ENCODE measurements around the gene HLA-DQB2. TPM values are rescaled to one million over a fixed set of nuclear protein-coding genes. Genes with fewer than 3 reads are reported as not detected.
"Not testable (repeated sequence)": the region's sequence is repeated elsewhere in the genome, so short reads cannot be mapped to it uniquely, and the experiment has no call there.

HLA-DQB2 gene
- total RNA-seq = not detected

DNA sequence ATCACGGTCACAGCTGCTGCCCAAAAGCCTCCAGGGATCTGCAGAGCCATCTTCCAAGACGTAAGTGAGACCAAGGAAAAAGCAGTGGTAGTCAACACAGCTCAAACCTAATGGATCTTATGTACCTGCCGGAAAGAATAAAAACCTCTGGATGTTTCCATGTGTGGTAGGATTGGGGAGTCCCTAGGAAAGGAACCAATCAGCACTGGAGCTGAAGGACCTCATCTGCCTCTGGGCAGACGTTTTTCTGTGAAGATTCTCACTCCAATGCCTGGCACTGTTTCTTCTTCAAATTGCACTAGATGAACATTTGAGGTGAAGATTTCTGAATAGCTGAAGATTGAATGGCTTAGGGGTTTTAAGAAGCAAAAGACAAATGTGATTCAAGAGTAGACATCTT, at the start of gene HLA-DQB2:
Gene HLA-DQB2, minus strand, starts transcription at position 112 of the 400 bp plus-strand sequence. Its CDS starts 62 bp downstream, at position 50.
- DNase-seq = no peak

DNA sequence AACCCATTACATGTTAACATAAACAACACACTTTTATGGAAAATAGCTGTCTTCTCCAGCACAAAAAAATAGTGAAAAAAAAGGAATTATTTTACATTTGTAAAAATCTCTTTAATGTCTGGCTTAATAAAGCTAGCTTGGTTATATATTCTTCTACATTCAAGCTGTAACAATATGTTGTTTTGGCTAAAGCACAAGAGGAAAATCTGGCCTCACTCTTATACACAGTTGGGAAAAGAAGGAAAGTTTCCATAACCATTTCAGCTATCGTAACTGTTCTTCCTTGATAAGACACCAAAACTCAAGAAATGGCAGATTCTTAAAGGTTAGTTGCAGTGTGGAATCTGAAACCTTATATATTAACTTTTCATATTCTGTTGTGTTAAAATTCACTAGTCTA, 45.8 kb upstream of the HLA-DQB2 start:
- no peak for DNase-seq

DNA sequence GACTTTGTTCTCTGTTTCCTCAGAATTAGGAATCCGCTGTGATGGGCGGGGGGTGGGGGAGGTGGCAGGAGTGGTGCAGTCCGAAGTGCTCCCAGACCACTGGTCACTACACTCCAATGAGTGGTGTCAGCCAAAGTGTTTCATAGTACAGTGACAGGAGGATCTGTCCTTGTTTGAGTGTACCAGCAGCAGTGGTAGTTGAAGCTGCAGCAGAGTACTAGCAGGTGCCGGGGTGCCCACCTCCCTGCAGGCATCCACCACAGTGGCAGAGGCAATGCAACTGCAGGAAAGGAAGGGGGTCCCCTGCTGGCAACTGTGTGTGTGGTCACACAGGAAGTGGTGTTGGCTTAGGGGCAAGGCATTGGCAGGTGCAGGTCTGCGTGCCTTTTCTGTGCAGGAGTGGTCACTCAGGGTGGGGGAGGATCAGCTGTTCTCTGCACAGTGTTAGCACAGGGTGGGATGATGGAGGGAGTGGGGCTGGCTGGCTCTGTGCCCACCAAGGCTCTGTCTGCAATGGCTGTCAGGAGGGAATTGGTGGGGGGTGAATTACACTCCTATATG, 43.8 kb upstream of the HLA-DQB2 start:
- peak; percentile 17 for DNase-seq

DNA sequence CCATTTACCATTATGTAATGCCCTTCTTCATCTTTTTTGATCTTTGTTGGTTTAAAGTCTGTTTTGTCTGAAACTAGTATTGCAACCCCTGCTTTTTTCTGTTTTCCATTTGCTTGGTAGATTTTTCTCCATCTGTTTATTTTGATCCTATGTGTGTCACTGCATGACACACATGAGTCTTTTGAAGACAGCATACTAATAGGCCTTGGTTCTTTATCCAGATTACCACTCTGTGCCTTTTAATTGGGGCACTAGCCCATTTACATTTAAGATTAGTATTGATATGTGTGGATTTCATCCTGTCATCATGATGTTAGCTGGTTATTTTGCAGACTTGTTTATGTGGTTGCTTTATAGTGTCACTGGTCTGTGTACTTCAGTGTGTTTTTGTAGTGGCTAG, 42.1 kb upstream of the HLA-DQB2 start:
- DNase-seq = not testable (repeated sequence)

DNA sequence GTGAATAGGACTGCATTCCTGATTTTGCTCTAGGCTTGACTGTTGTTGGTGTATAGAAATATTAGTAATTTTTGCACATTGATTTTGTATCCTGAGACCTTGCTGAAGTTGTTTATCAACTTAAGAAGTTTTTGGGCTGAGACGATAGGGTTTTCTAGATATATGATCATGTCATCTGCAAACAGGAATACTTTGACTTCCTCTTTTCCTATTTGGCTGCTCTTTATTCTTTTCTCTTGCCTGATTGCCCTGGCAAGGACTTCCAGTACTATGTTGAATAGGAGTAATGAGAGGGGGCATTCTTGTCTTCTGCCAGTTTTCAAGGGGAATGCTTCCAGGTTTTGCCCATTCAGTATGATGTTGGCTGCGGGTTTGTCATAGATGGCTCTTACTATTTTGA, 40.1 kb upstream of the HLA-DQB2 start:
- no peak for DNase-seq

DNA sequence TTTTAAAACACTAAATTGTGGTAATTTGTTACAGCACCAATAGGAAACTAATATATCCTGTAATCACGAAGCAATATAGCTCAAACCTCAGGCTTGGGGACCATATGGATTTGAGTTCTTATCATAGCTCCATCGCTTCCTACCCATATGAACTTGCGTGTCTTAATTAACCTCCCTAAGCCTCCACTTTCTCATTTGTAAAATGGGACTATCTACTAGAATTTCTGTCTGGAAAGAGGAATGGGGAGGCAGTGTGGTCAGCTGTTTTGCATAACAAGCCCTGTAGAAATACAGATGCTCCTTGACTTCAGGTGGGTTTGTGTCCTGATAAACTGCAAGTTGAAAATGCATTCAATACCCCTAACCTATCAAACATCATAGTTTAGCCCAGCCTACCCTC, 36.4 kb upstream of the HLA-DQB2 start:
- no peak for DNase-seq

DNA sequence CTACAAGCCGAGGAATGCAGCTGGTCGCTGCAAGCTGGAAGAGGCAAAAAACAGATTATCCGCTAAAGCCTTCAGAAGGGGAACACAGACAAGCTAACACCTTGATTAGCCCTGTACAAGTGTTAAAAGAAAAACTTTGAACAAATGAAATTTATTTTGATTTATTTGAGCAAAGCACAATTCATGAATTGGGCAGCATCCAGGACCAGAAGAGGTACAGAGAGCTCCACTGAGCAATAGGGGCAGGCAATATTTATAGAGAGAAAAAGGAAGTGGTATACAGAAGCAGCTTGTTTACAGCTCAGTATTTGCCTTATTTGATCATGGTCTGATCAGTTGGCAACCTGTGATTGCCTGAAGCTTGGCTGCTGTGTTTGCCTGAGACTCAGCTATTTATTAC, 35.8 kb upstream of the HLA-DQB2 start:
- no peak for DNase-seq

DNA sequence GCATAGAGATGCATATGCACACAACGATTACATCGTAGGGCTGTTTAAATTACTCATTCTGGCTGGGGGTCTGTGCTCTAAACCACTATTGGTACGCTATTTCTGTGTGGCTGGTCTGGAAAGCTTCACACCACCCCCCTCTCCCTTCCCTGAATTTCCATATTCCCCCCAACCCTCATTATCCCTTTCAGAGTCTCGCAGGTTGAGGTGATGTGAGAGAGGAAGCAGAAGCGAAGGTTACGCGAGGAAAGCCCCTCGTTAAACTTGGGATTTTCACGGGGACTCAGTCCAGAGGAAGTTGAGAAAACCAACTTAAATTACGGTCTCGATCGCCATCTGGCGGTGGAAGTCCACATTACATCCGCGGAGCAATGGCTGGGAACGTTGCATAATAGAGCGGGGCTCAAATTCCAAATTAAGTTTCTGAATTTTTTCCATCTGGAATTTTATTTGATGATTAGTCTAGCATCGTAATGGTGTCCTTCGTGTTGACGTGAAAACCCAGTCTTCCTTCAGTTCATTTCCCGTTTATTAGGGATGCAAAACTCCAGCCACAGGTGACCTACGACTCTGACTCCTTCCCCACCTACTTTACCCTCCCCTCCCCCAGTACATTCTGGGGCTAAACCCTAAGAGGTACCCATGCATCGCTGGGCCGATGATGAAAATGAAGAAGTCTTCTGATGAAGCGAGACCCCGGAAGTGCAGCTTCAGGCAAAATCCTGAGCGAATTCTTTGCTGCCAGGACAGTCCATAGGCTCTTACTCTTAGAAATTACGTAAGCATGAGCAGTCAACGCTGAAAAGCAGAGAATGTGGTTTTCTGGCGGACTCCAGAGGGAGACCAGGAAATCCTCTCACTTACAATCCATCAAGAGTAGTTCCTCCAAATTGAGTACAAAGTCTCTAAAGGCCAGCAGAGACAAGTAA, 33.8 kb upstream of the HLA-DQB2 start:
- DNase-seq = peak; percentile 88

DNA sequence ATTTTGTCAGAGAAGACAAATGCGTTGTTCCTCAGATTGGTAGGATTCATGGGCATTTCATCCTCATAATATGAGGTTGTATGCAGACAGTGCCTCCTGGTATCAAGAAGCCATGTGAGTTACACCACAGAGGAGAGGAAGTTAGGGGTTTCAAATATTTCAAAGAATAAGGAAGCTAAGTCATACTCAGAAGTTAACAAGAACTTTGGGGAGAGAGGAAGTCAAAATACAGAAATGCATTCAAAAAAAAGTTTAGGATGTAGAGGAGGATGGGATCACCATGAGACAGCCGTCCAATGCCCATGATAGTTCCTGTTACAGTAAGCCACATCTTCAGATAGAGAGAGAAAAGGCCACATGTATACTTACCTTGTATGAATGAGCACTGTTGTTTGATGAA, 31.2 kb upstream of the HLA-DQB2 start:
- no peak for DNase-seq

DNA sequence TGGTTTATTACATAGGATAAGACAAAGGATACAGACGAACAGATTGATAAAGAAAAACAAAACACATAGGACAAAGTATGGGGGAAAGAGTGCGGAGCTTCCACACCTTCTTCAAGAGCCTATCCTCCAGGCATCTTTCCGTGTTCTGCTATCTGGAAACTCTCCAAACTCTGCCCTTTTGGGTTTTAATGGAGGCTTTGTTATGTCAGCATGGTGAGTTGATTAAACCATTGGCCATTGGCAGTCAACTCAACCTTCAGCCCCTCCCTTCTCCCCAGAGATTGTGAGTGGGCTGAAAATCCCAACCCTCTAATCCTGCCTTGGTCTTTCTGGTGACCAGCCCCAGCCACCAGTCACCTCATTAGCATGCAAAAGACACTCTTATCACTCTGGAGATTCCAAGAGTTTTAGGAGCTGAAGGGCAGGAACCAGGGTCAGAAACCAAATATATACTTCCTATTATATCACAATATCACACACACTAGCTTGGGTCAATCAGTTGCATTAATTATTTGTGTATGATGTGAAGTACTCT, 29.6 kb upstream of the HLA-DQB2 start:
- DNase-seq = no peak

DNA sequence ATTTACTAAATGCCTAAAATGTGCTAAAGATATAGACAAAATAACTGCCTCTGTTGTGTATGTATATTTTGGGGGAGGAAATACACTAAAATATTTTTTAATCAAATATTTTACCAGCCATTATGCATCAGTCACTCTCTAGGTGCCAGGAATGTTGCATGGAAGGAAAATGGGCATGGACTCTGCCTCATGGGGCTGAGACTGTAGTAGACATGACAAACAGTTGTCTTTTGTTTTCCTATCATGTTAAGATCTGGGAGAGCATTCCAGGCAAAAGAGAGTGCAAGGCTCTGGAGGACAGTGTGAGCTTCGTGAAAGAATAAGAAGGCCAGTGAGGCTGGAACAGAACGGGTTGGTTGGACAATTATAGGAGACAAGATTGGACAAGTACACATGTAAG, 27.0 kb upstream of the HLA-DQB2 start:
- DNase-seq = no peak

DNA sequence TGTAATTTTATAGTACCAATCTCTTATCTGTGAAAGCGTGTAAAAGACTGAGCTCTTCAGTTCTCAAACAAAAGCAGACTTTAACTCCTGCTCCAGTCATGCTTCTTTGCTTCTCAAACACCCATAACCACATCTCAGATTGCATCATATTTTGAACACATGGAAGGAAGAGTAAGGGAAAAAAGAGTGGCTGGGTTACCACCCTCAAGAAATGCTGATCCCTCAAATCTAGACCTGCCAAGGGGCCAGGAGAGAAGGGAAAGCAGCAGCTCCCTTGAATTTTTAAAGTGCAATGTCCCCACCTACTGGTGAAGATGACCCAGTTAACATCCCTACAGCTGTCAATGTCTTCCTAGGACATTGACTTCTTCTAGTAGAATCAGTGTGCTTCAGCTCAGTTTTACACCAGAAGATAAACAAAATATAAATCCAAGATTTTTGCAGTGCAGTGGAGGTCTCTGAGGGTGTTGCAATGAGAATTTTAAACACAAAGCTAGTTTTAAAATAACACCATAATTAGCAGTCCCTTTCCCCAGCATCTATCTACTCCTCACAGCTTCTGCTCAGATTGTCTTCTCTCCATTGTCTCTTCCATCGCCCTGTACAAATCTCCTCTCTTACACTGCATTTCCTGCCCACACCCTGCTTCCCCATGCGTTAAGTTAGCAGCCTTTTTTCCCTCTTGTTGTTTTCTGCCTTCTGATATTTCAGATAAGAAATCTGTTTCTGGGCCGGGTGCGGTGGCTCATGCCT, 22.6 kb upstream of the HLA-DQB2 start:
- DNase-seq = peak; percentile 76

DNA sequence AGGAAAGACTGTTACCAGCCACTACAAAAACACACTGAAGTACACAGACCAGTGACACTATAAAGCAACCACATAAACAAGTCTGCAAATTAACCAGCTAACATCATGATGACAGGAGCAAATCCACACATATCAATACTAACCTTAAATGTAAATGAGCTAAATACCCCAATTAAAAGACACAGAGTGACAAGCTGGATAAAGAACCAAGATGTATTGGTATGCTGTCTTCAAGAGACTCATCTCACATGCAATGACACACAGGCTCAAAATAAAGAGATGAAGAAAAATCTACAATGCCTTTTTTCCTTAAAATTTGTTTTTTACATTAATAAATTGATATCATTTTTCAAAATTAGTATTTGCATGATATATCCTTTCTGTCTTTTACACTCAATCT, 19.6 kb upstream of the HLA-DQB2 start:
- not testable (repeated sequence) for DNase-seq

DNA sequence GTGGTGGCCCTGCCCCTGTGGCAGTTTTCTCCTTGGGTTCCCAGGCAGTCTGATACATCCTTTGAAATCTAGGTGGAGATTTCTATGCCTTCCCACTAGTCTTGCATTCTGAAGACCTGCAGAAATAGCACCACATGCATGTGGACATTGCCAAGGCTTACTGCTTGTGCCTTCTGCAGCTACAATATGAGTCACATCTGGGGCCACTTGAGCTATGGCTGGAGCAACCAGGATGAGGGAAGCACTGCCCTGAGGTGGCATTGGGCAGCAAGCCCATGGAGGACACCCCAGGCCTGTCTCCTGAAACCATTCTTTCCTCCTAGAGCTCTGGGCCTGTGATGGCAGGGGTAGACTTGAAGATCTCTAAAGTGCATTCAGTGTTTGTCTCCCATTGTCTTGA, 15.7 kb upstream of the HLA-DQB2 start:
- DNase-seq = no peak

DNA sequence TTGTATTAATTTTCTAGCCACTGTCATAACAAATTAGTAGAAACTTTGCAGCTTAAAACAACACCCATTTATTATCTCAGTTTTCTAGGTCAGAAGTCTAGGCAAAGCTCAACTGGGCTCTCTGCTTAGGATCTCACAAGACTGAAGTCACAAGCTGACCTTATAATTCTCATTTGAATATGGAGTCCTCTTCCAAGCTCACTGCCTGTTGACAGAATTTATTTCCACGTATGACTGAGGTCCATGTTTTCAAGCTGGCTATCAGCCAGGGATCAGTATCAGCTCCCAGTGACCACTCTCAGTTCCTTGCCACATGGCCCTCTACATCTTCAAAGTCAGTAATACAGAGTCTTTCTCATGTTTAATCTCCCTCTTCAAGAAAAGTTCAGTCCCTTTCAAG, 11.7 kb upstream of the HLA-DQB2 start:
- DNase-seq = no peak

DNA sequence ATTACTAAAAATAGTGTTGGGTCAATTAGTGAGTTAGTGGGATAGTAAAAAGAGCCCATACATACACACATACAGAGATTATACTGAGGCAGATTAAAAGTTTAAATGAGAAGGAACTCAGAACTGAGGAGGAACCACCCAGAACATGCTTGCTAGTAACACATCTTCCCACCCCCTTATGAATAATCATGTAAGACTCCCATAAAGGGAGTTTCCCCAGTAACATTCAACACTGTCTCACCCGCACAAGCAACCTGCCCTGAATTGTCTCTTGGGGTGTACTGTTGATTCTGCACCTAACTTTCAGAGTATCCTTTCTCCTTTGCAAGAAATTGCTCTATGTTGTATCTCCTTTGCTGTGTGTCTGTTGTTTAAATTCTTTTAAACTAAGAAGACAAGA, 11.1 kb upstream of the HLA-DQB2 start:
- no peak for DNase-seq

DNA sequence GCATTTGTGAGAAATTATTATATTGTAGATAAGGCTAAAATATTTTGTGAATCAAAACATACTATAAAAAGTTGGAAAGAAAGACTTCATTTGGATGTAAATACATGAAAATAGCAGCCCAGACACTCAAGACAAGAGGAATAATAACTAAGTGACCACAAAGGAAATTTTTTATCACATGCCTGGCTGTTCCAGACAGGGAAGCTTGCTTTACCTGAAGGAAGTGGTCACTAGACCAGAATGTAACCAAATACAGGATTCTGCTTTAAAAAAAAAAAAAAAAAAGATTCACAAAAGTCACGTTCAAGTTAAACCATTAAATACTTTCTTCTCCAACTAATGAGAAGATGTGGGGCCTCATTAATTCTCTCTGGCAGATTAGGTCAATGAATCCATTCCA, 9.3 kb upstream of the HLA-DQB2 start:
- DNase-seq = no peak

DNA sequence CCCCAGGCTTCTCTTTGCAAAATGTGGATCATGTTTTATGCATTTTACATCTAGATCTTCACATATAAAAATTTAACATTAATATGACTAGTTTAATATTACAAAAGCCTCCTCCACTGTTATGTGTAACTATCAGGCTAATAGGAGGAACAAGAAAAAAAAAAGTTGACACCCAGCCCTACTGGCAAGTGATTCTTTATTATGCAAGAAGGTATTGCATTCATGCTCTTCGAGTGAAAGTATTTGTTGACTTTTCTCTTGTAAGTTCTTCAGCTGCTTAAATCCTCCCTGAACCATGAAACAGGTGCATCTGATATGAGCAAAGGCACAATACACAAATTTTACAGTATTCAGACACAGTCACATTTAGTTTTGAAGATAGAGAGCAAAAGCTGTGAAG, 716 bp upstream of the HLA-DQB2 start:
- DNase-seq = no peak

DNA sequence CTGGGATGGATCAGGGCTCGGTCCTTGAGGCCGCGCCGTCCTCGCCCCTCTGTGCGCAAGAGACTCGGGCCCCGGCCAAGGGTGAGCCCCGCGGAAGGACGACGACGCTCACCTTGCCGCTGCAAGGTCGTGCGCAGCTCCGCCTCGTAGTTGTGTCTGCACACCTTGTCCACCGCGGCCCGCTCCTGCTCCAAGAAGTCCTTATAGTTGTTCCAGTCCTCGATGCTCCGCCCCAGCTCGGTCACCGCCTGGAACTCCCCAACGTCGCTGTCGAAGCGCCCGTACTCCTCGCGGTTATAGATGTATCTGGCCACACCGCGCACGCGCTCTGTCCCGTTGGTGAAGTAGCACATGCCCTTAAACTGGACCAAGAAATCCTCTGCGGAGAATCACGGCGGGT, 1.8 kb downstream of the HLA-DQB2 start:
- DNase-seq = no peak

DNA sequence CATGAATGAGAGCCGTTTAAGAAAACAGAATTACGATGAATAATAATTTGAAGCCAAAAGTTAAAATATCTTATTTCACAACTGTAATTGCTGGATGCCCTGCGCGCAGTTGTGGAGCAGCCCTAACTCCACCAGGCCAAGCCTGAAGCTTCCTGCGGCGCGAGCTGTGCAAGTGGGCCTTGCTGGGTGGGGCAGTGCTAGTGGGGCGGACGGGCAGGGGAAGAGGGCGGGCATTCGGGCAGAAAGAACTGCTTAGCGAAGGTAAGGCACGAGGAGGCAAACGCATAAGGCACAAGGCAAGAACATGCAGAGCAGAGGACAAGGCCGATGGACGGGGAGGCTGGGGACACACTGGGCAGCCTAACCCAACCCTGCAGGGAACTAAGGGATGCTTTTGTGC, 2.3 kb downstream of the HLA-DQB2 start:
- DNase-seq = no peak

DNA sequence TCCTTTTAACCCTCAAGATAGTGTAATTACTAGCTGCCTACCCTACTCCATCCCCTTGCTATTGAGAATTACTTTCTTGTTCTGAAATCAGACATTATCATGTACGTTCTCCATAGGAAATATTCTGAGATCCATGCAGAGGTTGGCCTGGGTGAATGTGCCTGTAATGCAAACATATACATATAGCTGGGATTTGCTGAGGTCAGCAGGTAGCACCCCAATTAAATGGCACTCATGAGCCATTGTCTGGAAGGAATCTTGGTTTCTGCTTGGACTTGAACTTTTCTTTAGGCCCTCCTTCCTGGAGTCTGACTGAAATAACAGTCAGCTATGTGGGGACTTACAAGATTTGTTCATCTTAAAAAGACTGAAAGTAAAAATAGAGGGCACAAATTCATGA, 3.7 kb downstream of the HLA-DQB2 start:
- no peak for DNase-seq

DNA sequence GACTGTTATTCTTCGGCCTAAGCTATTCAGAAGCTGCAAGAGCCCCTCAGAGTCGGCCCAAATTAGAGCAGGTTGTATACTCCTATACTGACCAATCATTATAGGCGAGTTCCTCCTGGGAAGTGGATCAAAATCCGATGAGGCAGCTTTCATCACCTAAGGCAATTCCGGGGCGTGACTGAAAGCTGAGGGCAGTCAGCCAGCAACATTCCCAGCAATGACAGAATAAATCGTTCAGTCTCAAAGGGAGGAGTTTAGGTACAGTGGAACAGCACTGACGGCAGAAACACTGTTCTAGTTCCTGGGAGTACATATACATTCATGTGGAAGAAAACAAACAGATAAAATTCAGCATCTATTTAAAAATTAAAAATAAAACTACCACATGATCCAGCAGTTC, 10.8 kb downstream of the HLA-DQB2 start:
- no peak for DNase-seq

DNA sequence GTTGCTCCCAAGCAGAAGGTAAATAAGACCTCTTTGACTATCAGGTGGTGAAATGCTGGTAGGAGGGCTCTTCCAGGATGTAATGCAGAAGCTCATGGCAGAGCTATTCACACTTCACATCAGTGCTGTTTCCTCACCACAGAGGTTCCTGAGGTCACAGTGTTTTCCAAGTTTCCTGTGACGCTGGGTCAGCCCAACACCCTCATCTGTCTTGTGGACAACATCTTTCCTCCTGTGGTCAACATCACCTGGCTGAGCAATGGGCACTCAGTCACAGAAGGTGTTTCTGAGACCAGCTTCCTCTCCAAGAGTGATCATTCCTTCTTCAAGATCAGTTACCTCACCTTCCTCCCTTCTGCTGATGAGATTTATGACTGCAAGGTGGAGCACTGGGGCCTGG, 17.7 kb downstream of the HLA-DQB2 start:
- DNase-seq = not testable (repeated sequence)

Measured in tongue (tissue), 2 donors.